ENCODE data around the gene TGFBI.
A peak's percentile ranks its signal among the peaks of the same experiment; 100 is the strongest.

The TGFBI gene

DNA sequence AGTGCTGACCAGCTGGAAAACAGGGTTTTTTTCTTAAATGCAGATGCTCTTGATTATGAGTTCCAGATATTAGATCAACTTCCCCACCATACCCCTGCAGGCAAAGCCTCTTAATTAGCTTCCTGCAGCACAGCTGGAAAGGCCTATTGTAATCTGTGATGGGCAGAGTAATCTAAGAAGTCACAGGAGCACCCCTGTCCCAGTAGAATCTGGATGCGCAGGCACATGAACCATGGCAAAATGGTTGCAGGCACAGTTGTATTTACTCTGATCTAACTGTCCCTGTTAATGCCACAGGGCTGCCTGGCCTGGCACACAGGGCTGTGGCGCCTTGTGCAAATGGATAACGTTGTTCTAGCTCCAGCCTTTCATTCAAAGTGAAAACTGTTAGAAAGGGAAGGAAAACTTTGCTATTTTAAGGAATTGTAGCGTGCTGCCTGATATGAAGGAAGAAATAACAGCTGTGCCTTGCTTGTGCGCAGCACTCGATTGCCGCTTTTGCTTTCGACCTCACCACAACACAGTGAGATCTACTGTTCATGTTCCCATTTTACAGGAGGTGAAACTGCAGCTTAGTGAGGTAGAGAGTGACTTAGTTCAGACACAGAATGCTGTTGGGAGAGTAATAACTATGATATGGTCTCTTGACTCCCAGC, 2.3 kb downstream of the TGFBI start:
- no peak for DNase-seq (ENCODE audit: low read depth)
- H3K4me3 ChIP-seq (ENCODE audit: low read length) = peak overlapping the region; percentile 2
- TF ChIP-seq, protein P1, sequence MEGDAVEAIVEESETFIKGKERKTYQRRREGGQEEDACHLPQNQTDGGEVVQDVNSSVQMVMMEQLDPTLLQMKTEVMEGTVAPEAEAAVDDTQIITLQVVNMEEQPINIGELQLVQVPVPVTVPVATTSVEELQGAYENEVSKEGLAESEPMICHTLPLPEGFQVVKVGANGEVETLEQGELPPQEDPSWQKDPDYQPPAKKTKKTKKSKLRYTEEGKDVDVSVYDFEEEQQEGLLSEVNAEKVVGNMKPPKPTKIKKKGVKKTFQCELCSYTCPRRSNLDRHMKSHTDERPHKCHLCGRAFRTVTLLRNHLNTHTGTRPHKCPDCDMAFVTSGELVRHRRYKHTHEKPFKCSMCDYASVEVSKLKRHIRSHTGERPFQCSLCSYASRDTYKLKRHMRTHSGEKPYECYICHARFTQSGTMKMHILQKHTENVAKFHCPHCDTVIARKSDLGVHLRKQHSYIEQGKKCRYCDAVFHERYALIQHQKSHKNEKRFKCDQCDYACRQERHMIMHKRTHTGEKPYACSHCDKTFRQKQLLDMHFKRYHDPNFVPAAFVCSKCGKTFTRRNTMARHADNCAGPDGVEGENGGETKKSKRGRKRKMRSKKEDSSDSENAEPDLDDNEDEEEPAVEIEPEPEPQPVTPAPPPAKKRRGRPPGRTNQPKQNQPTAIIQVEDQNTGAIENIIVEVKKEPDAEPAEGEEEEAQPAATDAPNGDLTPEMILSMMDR (conservative IDR thresholded peaks at IDR 0.05; ENCODE audit: low read depth, low read length) = no peak

DNA sequence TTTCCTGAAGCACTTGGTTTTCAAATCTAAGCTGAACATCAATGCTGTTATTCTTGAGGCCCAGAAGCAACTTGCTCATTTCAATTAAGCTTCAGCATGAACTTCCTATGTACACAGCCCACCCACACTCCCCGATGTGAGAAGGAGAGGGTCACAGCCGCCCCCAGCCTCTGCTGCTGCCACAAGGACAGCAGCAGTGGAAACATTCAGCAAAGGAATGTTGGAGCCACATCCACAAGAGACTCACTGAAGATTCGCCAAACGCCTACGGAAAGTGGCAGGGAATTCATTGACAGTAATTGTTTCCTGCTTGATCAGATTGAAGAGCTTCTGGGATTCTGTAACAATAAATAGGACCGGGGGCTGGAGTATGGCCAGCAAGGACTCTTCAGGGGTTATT, 2.9 kb downstream of the TGFBI start:
- DNase-seq (ENCODE audit: low read depth) = no peak
- TF ChIP-seq, protein P1 (conservative IDR thresholded peaks at IDR 0.05; ENCODE audit: low read depth, low read length) = no peak
- H3K4me3 ChIP-seq (ENCODE audit: low read length) = no peak overlapping the region

DNA sequence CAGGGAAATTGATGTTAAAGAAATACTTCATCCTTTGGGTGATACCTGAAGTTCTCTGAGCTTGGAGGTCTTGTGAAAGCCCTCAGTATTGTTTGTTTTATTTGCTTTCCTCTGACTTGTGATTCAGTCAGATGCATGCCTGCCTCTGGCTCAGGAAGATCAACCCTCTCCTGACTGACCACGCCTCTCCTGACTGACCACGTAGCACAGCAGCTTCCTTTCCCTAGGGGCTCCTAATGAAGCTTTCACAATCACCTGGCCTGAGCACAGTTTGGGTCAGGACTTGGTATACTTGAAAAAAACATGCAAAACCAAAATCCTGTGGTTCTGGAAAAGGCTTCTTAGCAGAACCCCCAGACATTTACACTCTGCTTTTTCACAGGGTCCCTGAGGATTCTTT, 3.8 kb downstream of the TGFBI start:
- H3K4me3 ChIP-seq (ENCODE audit: low read length) = no peak overlapping the region
- TF ChIP-seq, protein P1 (conservative IDR thresholded peaks at IDR 0.05; ENCODE audit: low read depth, low read length) = no peak
- no peak for DNase-seq (ENCODE audit: low read depth)

DNA sequence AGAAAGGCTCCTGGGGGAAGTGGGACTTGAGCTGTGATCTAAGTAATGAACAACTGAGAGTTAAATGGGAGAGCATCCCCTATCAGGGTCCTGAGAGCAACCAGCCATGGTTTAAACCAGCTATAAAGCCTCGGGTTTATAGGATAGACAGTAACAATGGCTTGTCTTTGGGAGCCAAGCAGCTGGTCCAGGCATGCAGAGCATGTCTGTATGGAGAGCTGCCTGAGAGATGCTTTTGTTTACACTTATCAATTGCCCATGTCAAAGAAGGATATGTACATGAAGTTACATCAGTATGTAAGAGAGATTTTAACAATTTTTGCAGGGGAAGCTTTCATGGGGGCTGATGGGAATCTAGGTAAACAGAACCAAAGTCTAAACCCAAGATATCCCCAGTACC, 4.4 kb downstream of the TGFBI start:
- TF ChIP-seq, protein P1 (conservative IDR thresholded peaks at IDR 0.05; ENCODE audit: low read depth, low read length) = no peak
- no peak overlapping the region for H3K4me3 ChIP-seq (ENCODE audit: low read length)
- DNase-seq (ENCODE audit: low read depth) = no peak

DNA sequence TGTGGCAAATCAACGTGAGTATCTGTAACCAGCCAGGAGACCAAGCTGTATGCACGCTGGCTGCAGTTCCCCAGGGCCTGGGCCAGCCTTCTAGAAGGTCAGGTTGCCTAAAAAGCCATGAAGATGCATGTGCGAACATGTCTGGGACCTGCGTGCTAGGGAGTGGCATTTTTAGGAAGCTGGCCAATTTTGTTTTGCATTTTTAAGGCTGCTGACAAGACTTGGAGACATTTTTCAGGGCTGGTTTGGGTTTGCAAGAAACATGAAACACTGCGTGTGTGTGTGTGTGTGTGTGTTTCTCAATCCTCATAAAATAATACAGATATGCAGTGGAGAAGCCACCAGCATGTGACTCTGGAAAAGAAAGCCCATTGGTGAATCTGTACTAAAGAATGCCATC, 5.1 kb downstream of the TGFBI start:
- DNase-seq (ENCODE audit: low read depth) = no peak
- no peak overlapping the region for H3K4me3 ChIP-seq (ENCODE audit: low read length)
- TF ChIP-seq, protein P1 (conservative IDR thresholded peaks at IDR 0.05; ENCODE audit: low read depth, low read length) = no peak

DNA sequence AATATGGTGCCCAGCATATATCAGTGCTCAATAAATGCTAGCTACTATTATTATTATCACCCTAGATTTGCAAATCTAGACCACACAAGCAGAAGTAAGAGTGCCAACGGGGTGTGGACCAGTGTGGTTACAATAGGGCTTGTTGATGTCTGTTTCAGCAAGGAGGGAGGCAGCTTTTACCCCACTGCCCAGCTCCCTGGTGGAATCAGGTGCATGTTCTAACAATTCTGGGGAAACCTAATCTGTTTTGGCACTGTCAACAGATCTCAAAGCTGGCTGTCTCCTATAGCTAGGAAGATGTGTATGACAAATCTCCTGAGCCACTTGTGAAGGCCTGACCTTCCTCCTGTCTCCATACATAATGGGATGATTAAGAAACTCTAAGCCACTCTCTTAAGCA, 5.7 kb downstream of the TGFBI start:
- no peak for DNase-seq (ENCODE audit: low read depth)
- TF ChIP-seq, protein P1 (conservative IDR thresholded peaks at IDR 0.05; ENCODE audit: low read depth, low read length) = no peak
- H3K4me3 ChIP-seq (ENCODE audit: low read length) = no peak overlapping the region

DNA sequence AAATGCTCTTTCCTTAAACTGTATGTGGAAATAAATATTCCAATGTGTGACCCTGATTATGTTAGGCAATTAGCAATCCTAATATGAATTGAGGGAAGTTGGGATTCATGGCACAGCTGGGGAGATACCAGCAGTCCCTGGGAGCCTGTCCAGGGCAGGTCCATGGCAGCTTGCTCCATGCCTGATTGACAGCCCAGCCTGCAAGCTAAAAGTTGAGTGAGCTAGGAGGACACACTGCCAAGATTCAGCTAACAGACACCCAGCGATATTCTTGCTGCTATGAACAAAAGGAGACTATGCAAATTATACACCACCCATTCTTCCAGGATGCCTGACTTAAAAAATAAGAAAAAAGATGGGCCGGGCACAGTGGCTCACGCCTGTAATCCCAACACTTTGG, 6.2 kb downstream of the TGFBI start:
- no peak for DNase-seq (ENCODE audit: low read depth)
- TF ChIP-seq, protein P1 (conservative IDR thresholded peaks at IDR 0.05; ENCODE audit: low read depth, low read length) = no peak
- H3K4me3 ChIP-seq (ENCODE audit: low read length) = no peak overlapping the region
